CD14-positive monocyte (primary cell): ENCODE measurements around the gene ANAPC10. TPM values are rescaled to one million over a fixed set of nuclear protein-coding genes. Genes with fewer than 3 reads are reported as not detected.

Experiments
- DNase-seq, 3 donors: peaks; one replicate each; pipeline ENCODE4 v3.0.0-alpha.2; 2011 to 2022
- H2AFZ ChIP-seq: 2 replicates; pipeline ENCODE4 v1.6.0; 2012; ENCODE audit warnings: mild to moderate bottlenecking, low read depth, low read length, inconsistent platforms; ENCODE audit not compliant: insufficient read depth, poor library complexity, severe bottlenecking
- H3K27ac ChIP-seq, 2 donors: 1 replicate in 1 of 2; 2 replicates in 1 of 2; pipeline ENCODE4 v1.5.1; 2012 to 2013; ENCODE audit warnings: low read length in 2 of 2, control low read depth in 1 of 2, inconsistent platforms in 1 of 2, low read depth in 1 of 2, mild to moderate bottlenecking in 1 of 2
- H3K27me3 ChIP-seq, 2 donors: one replicate each; pipeline versions ENCODE4 v1.6.0 to v1.6.1; 2011 to 2013; ENCODE audit warnings: low read length in 2 of 2; ENCODE audit not compliant: control insufficient read depth in 2 of 2, insufficient read depth in 2 of 2
- H3K36me3 ChIP-seq, 2 donors: replicated peaks in 1 of 2; 1 replicate in 1 of 2; 2 replicates in 1 of 2; pipeline versions ENCODE4 v1.5.1 to v1.6.1; 2012 to 2013; ENCODE audit warnings: low read length in 2 of 2, control low read depth in 1 of 2, inconsistent platforms in 1 of 2, mild to moderate bottlenecking in 1 of 2; ENCODE audit not compliant: insufficient read depth in 2 of 2, control insufficient read depth in 1 of 2
- H3K4me1 ChIP-seq, 2 donors: 1 replicate in 1 of 2; 2 replicates in 1 of 2; pipeline versions ENCODE4 v1.5.1 to v1.6.1; 2012 to 2013; ENCODE audit warnings: low read length in 2 of 2, control low read depth in 1 of 2, inconsistent platforms in 1 of 2, mild to moderate bottlenecking in 1 of 2, moderate library complexity in 1 of 2; ENCODE audit not compliant: insufficient read depth in 2 of 2, control insufficient read depth in 1 of 2
- H3K4me2 ChIP-seq: replicated peaks from 2 replicates; pipeline ENCODE3; 2012; ENCODE audit warnings: low read length, moderate library complexity, mild to moderate bottlenecking; ENCODE audit not compliant: poor library complexity, severe bottlenecking; ENCODE audit errors: extremely low read depth
- H3K4me3 ChIP-seq, 3 experiments: fragments of 200-600 bp in 1 of 3; sonication (generic) in 1 of 3; replicated peaks in 1 of 3; 1 replicate in 2 of 3; 2 replicates in 1 of 3; pipeline ENCODE4 v1.5.1; 2011 to 2013; ENCODE audit warnings: low read length in 3 of 3, mild to moderate bottlenecking in 3 of 3, control low read depth in 2 of 3, low read depth in 2 of 3, inconsistent platforms in 1 of 3, moderate library complexity in 1 of 3
- H3K79me2 ChIP-seq: 2 replicates; pipeline ENCODE4 v1.6.0; 2012; ENCODE audit warnings: mild to moderate bottlenecking, control low read depth, inconsistent platforms, low read length, moderate library complexity; ENCODE audit not compliant: insufficient read depth
- H3K9ac ChIP-seq: 2 replicates; pipeline ENCODE4 v1.6.0; 2017; ENCODE audit warnings: low read length, mild to moderate bottlenecking; ENCODE audit not compliant: insufficient read depth, poor library complexity, severe bottlenecking
- H3K9me3 ChIP-seq, 2 donors: replicated peaks in 1 of 2; 1 replicate in 1 of 2; 2 replicates in 1 of 2; pipeline versions ENCODE4 v1.5.1 to v1.6.1; 2012 to 2013; ENCODE audit warnings: low read length in 2 of 2, control low read depth in 1 of 2; ENCODE audit not compliant: control insufficient read depth in 1 of 2, insufficient read depth in 1 of 2
- H4K20me1 ChIP-seq: 2 replicates; pipeline ENCODE4 v1.6.0; 2012; ENCODE audit warnings: mild to moderate bottlenecking, low read length, control low read depth, moderate library complexity; ENCODE audit not compliant: insufficient read depth
- H3K27ac Mint-ChIP-seq, 7 donors: one replicate each; pipeline ENCODE4 v1.8.0; 2020; ENCODE audit warnings: mild to moderate bottlenecking in 7 of 7, mixed read lengths in 7 of 7, moderate library complexity in 6 of 7, inconsistent platforms in 2 of 7
- H3K27me3 Mint-ChIP-seq, 3 donors: one replicate each; pipeline ENCODE4 v1.8.0; 2021 to 2022; ENCODE audit warnings: low read depth in 3 of 3, mild to moderate bottlenecking in 3 of 3, mixed read lengths in 3 of 3, moderate library complexity in 3 of 3, inconsistent platforms in 1 of 3
- H3K36me3 Mint-ChIP-seq, 2 donors: one replicate each; pipeline ENCODE4 v1.8.0; 2020; ENCODE audit warnings: mixed read lengths in 2 of 2, inconsistent platforms in 1 of 2, mild to moderate bottlenecking in 1 of 2
- H3K4me1 Mint-ChIP-seq: one replicate; pipeline ENCODE4 v1.8.0; 2020; ENCODE audit warnings: mild to moderate bottlenecking, mixed read lengths
- H3K4me3 Mint-ChIP-seq, 2 donors: one replicate each; pipeline ENCODE4 v1.8.0; 2020; ENCODE audit warnings: mild to moderate bottlenecking in 2 of 2, mixed read lengths in 2 of 2, moderate library complexity in 1 of 2
- H3K9me3 Mint-ChIP-seq, 7 donors: one replicate each; pipeline ENCODE4 v1.8.0; 2020 to 2022; ENCODE audit warnings: mixed read lengths in 7 of 7, mild to moderate bottlenecking in 6 of 7, moderate library complexity in 6 of 7, inconsistent platforms in 2 of 7
- CTCF ChIP-seq: fragments of 200-600 bp; IDR thresholded peaks from one replicate; pipeline ENCODE4 v1.8.0; 2022; ENCODE audit warnings: antibody characterized with exemption, mild to moderate bottlenecking
- WGBS: methylation state at CpG from one replicate; pipeline ENCODE4 v1.1.5; 2013; ENCODE audit warnings: missing lambda C conversion rate; ENCODE audit not compliant: insufficient coverage; 5-methylcytosine and 5-hydroxymethylcytosine counted together
- intact Hi-C, 2 donors: fragments of 100-400 bp; cut with micrococcal nuclease; formaldehyde crosslinking; loops; one replicate each; pipeline versions ENCODE4 v1.15.0 to v1.15.1; 2023
- polyA plus RNA-seq, 3 donors: library from polyadenylated mRNA; depleted of rRNA in 1 of 3; unstranded in 2 of 3; stranded (reverse) in 1 of 3; fragments of 300-500 nt in 2 of 3; fragments of >200 nt in 1 of 3; fragmentation: Illumina TruSeq in 2 of 3; gene quantifications; 1 replicate in 2 of 3; 2 replicates in 1 of 3; pipeline ENCODE4 v1.2.3, GENCODE V29; 2012 to 2021

Gene ANAPC10
- polyA plus RNA-seq, 3 donors, result 11.1 to 25.4 (median 21.3) TPM

- Mint-ChIP-seq H3K4me1 (no peaks in the 10 kb centered on the region), H3K9me3 (peaks cover 0 to 9% (median 3%) of the 10 kb centered on the region in 7 donors), H3K27me3 (no peaks in the 10 kb centered on the region), H3K27ac (peak overlapping the region in 3 of 7 donors; percentile 51 to 69 (median 55)), H3K4me3 (no peak overlapping the region), H3K36me3 (peaks cover 51 to 54% of the 10 kb centered on the region in 2 donors)
- Histone ChIP-seq H3K4me1 (no peaks in the 10 kb centered on the region), H2AFZ (no peak overlapping the region), H3K79me2 (peaks cover 15% of the 10 kb centered on the region), H3K9me3 (no peaks in the 10 kb centered on the region), H3K27ac (no peak overlapping the region), H3K4me2 (no peak overlapping the region), H3K36me3 (peaks cover 16 to 42% of the 10 kb centered on the region in 2 donors), H3K4me3 (no peak overlapping the region), H3K27me3 (no peaks in the 10 kb centered on the region), H4K20me1 (no peaks in the 10 kb centered on the region), H3K9ac (no peak overlapping the region)
- WGBS, result 100% methylated on average over 1 of the region's 1 CpG
- no peak for TF ChIP-seq CTCF
- no peak for DNase-seq
- intact Hi-C loops, result no loop called here
These were observed 22.1 kb downstream of the ANAPC10 start for GRCh38 chr4:145075742-145076468.

GRCh38 chr4:145071560-145071959 lies 26.4 kb downstream of the ANAPC10 start:
- H3K9me3 ChIP-seq, result no peaks in the 10 kb centered on the region
- no peak overlapping the region for H3K4me2 ChIP-seq
- H3K4me1 ChIP-seq, result no peaks in the 10 kb centered on the region
- Mint-ChIP-seq H3K4me1 (no peaks in the 10 kb centered on the region), H3K36me3 (peaks cover 20 to 32% of the 10 kb centered on the region in 2 donors), H3K27ac (peak overlapping the region in 1 of 7 donors; percentile 83), H3K4me3 (no peak overlapping the region), H3K9me3 (no peaks in the 10 kb centered on the region), H3K27me3 (no peaks in the 10 kb centered on the region)
- WGBS, result no CpG with 5 or more reads among the region's 2 CpGs
- H3K4me3 ChIP-seq, result no peak overlapping the region
- H4K20me1 ChIP-seq, result no peaks in the 10 kb centered on the region
- H2AFZ ChIP-seq, result no peak overlapping the region
- DNase-seq, result no peak
- H3K27me3 ChIP-seq, result no peaks in the 10 kb centered on the region
- peaks cover 8 to 19% of the 10 kb centered on the region in 2 donors for H3K36me3 ChIP-seq
- no peak overlapping the region for H3K27ac ChIP-seq
- H3K79me2 ChIP-seq, result no peaks in the 10 kb centered on the region
- TF ChIP-seq CTCF, result no peak
- no peak overlapping the region for H3K9ac ChIP-seq
- intact Hi-C loops, result no loop called here
